A549 (cell line): Measurements from ENCODE around the gene STAT2. TPM values are rescaled to one million over a fixed set of nuclear protein-coding genes. Genes with fewer than 3 reads are reported as not detected.

ENCODE experiments used
- ATAC-seq, 2 experiments: fragments of 200-7000 bp in 1 of 2; fragments of >200 bp in 1 of 2; cut with Nextera tagmentation in 1 of 2; cut with Tn5 transposase in 1 of 2; 3 replicates each; pipeline versions ENCODE4 v1.8.0 to v1.9.1; 2018 to 2020; ENCODE audit warnings: mild to moderate bottlenecking in 1 of 2, moderate library complexity in 1 of 2
- CTCF ChIA-PET: fragments of 300-600 bp; sonication (Branson Sonifier 250); formaldehyde crosslinking; extraction: SDS; loops from one replicate; lab custom pipeline; 2021; ENCODE audit warnings: antibody characterized with exemption, inconsistent platforms; lab: Yijun Ruan, JAX
- POLR2A ChIA-PET: fragments of 350-600 bp; formaldehyde crosslinking; extraction: SDS; loops from one replicate; lab custom pipeline; 2021; ENCODE audit warnings: antibody characterized with exemption, inconsistent platforms; lab: Yijun Ruan, JAX
- DNase-seq, 2 experiments: peaks; one replicate each; pipeline versions ENCODE4 v3.0.0 to v3.0.0-alpha.2; 2011 to 2016; ENCODE audit warnings: low read depth in 1 of 2, low spot score in 1 of 2
- FAIRE-seq: peaks from 2 replicates; lab custom pipeline; 2011; peaks lifted over from hg19 to GRCh38; lab: Jason Lieb, UNC
- H3K27ac ChIP-seq, 2 experiments: fragments of >200 bp; sonication (Bioruptor Twin); formaldehyde crosslinking; 3 replicates each; pipeline ENCODE4 v1.5.1; 2016 to 2017
- H3K4me1 ChIP-seq: fragments of >200 bp; sonication (Bioruptor Twin); formaldehyde crosslinking; 3 replicates; pipeline ENCODE4 v1.6.1; 2016
- H3K4me2 ChIP-seq: fragments of >200 bp; sonication (Bioruptor Twin); formaldehyde crosslinking; 3 replicates; pipeline ENCODE4 v1.6.1; 2016
- H3K4me3 ChIP-seq: fragments of >200 bp; sonication (Bioruptor Twin); formaldehyde crosslinking; 3 replicates; pipeline ENCODE4 v1.5.1; 2016
- H3K9me3 ChIP-seq: fragments of >200 bp; sonication (Bioruptor Twin); formaldehyde crosslinking; 3 replicates; pipeline ENCODE4 v1.6.1; 2016
- CEBPB ChIP-seq, 2 experiments: fragments of >200 bp in 1 of 2; sonication (Bioruptor Twin) in 1 of 2; formaldehyde crosslinking in 1 of 2; IDR thresholded peaks; 2 replicates each; pipeline ENCODE4 v1.6.1; 2012 to 2016
- CHD2 ChIP-seq: fragments of 150-350 bp; IDR thresholded peaks from 2 replicates; pipeline ENCODE4 v1.6.1; 2014; ENCODE audit warnings: low read length; ENCODE audit not compliant: partially characterized antibody
- FOSL2 ChIP-seq, 2 experiments: fragments of 450-650 bp in 1 of 2; fragments of >200 bp in 1 of 2; sonication (Bioruptor Twin) in 1 of 2; formaldehyde crosslinking; IDR thresholded peaks; 2 replicates each; pipeline versions ENCODE4 v1.5.0 to v1.6.1; 2016 to 2020; ENCODE audit warnings: mild to moderate bottlenecking in 1 of 2, moderate library complexity in 1 of 2
- FOXS1 ChIP-seq: fragments of 250-450 bp; sonication (Bioruptor Pico); IDR thresholded peaks from 2 replicates; pipeline ENCODE4 v1.5.0; 2020; ENCODE audit warnings: mild to moderate bottlenecking, moderate library complexity
- HOXB13 ChIP-seq: fragments of 250-450 bp; sonication (Bioruptor Pico); IDR thresholded peaks from 2 replicates; pipeline ENCODE4 v1.5.0; 2020; ENCODE audit warnings: low read depth, mild to moderate bottlenecking, moderate library complexity
- KDM1A ChIP-seq: fragments of 200-600 bp; sonication (generic); IDR thresholded peaks from 2 replicates; pipeline ENCODE4 v1.6.1; 2016; ENCODE audit warnings: low read depth, mild to moderate bottlenecking
- KDM5A ChIP-seq: fragments of 200-600 bp; sonication (generic); IDR thresholded peaks from 2 replicates; pipeline ENCODE4 v1.6.1; 2016; ENCODE audit warnings: antibody characterized with exemption, mild to moderate bottlenecking
- MAZ ChIP-seq: fragments of 150-350 bp; IDR thresholded peaks from 2 replicates; pipeline ENCODE4 v1.6.1; 2014; ENCODE audit warnings: antibody characterized with exemption, low read depth, low read length, borderline replicate concordance
- NPAS2 ChIP-seq: fragments of 250-450 bp; sonication (Bioruptor Pico); IDR thresholded peaks from 2 replicates; pipeline ENCODE4 v1.8.0; 2022; ENCODE audit warnings: mild to moderate bottlenecking, moderate library complexity, borderline replicate concordance
- NR3C1 ChIP-seq: fragments of >200 bp; sonication (Bioruptor Twin); formaldehyde crosslinking; IDR thresholded peaks from 3 replicates; pipeline ENCODE4 v1.6.1; 2017
- POLR2AphosphoS2 ChIP-seq: conservative IDR thresholded peaks from 2 replicates; pipeline ENCODE4 v1.6.1; 2012; ENCODE audit warnings: low read length, improper control_type of control experiment, inconsistent platforms
- SMC3 ChIP-seq: fragments of >200 bp; sonication (Bioruptor Twin); formaldehyde crosslinking; IDR thresholded peaks from 3 replicates; pipeline ENCODE4 v1.6.1; 2018; ENCODE audit warnings: inconsistent platforms
- ZC3H11A ChIP-seq: fragments of 450-650 bp; IDR thresholded peaks from 2 replicates; pipeline ENCODE4 v1.6.1; 2014; ENCODE audit warnings: antibody characterized with exemption, mild to moderate bottlenecking
- ZSCAN20 ChIP-seq: fragments of 250-450 bp; sonication (Bioruptor Pico); IDR thresholded peaks from 2 replicates; pipeline ENCODE4 v1.8.0; 2022; ENCODE audit warnings: mild to moderate bottlenecking, moderate library complexity
- WGBS: methylation state at CpG from one replicate; pipeline ENCODE4 v1.1.6; 2017; ENCODE audit errors: missing lambda C conversion rate; 5-methylcytosine and 5-hydroxymethylcytosine counted together
- polyA plus RNA-seq, 4 experiments: library from polyadenylated mRNA; depleted of rRNA in 3 of 4; stranded (reverse); fragments of >200 nt; fragmentation: RNase III in 1 of 4; extraction: RNeasy Plus Mini Kit Qiagen cat#74134 plus additional on column Dnase treatment in 1 of 4; gene quantifications; 2 replicates in 3 of 4; 3 replicates in 1 of 4; pipeline ENCODE4 v1.2.3, GENCODE V29; 2011 to 2017
- TF ChIP-seq, protein P1 (sequence below): fragments of 250-450 bp; sonication (Bioruptor Pico); IDR thresholded peaks from 2 replicates; pipeline ENCODE4 v1.5.0; 2020; ENCODE audit warnings: low read depth, mild to moderate bottlenecking, moderate library complexity
- TF ChIP-seq, protein P2 (sequence below): fragments of 250-450 bp; sonication (Bioruptor Pico); IDR thresholded peaks from 2 replicates; pipeline ENCODE4 v1.5.0; 2021; ENCODE audit warnings: mild to moderate bottlenecking, moderate library complexity, borderline replicate concordance
- TF ChIP-seq, protein P3 (sequence below): IDR thresholded peaks from 2 replicates; pipeline ENCODE4 v1.6.1; 2012
- TF ChIP-seq, protein P4 (sequence below): fragments of >200 bp; sonication (Bioruptor Twin); formaldehyde crosslinking; IDR thresholded peaks from 3 replicates; pipeline ENCODE4 v1.6.1; 2016

STAT2 gene
- polyA plus RNA-seq, 2 of the 4 experiments (the other 2 are of a cell fraction): 22.2 to 29.5 TPM

DNA sequence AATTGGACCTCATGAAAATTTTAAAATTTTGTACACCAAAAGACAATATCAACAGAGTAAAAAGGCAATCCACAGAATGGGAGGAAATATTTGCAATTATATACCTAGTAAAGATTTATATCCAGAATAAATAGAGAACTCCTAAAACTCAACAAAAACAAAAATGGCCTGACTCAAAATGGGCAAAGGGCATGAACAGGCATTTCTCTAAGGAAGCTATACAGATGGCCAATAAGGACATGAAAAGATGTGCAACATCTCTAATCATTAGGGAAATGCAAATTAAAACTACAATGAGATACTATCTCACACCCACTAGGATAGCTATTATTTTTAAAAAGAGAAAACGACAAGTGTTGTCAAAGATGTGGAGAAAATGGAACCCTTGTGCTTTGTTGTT is 13.6 kb upstream of the STAT2 start (continued):
- TF ChIP-seq, protein P1, sequence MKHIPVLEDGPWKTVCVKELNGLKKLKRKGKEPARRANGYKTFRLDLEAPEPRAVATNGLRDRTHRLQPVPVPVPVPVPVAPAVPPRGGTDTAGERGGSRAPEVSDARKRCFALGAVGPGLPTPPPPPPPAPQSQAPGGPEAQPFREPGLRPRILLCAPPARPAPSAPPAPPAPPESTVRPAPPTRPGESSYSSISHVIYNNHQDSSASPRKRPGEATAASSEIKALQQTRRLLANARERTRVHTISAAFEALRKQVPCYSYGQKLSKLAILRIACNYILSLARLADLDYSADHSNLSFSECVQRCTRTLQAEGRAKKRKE: no peak
- TF ChIP-seq, all 56 proteins: peak for 0

DNA sequence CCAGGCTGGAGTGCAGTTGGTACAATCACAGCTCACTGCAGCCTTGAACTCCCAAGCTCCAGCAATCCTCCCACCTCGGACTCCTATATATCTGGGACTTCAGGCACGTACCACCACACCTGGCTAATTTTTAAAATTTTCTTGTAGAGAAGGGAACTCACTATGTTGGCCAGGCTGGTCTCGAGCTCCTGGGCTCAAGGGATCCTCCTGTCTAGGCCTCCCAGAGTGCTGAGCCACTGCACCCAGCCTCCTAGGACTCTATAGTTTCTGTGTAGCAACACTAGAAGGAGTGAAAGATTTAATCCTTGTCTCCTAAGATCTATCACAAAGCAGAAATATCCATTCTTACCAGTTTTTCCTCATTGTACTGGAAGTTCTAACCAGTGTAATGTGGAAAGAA is 7.0 kb upstream of the STAT2 start:
- no peak overlapping the region for H3K4me3 ChIP-seq
- POLR2A ChIA-PET: interaction anchor here (0.7 kb wide), 1 partner anchor 51 kb away, joined by 3 read pairs; the partner anchor contains the start of gene CNPY2
- CTCF ChIA-PET: interaction anchor here (0.5 to 2.8 kb wide), 2 partner anchors 97 to 176 kb away, joined by 3 to 6 read pairs; no protein-coding TSS in a partner anchor
- TF ChIP-seq, protein P2, sequence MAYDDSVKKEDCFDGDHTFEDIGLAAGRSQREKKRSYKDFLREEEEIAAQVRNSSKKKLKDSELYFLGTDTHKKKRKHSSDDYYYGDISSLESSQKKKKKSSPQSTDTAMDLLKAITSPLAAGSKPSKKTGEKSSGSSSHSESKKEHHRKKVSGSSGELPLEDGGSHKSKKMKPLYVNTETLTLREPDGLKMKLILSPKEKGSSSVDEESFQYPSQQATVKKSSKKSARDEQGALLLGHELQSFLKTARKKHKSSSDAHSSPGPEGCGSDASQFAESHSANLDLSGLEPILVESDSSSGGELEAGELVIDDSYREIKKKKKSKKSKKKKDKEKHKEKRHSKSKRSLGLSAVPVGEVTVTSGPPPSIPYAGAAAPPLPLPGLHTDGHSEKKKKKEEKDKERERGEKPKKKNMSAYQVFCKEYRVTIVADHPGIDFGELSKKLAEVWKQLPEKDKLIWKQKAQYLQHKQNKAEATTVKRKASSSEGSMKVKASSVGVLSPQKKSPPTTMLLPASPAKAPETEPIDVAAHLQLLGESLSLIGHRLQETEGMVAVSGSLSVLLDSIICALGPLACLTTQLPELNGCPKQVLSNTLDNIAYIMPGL (CRISPR knock-in tag): no peak
- TF ChIP-seq, protein P3, sequence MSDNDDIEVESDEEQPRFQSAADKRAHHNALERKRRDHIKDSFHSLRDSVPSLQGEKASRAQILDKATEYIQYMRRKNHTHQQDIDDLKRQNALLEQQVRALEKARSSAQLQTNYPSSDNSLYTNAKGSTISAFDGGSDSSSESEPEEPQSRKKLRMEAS: no peak
- TF ChIP-seq POLR2AphosphoS2 (no peak), KDM1A (no peak), KDM5A (no peak), CEBPB (IDR thresholded peaks at IDR 0.05) (no peak), SMC3 (no peak), NPAS2 (no peak), MAZ (no peak), ZC3H11A (no peak), HOXB13 (CRISPR knock-in tag) (no peak), FOXS1 (CRISPR knock-in tag) (no peak), NR3C1 (no peak), CHD2 (no peak), ZSCAN20 (no peak)
- TF ChIP-seq, protein P4, sequence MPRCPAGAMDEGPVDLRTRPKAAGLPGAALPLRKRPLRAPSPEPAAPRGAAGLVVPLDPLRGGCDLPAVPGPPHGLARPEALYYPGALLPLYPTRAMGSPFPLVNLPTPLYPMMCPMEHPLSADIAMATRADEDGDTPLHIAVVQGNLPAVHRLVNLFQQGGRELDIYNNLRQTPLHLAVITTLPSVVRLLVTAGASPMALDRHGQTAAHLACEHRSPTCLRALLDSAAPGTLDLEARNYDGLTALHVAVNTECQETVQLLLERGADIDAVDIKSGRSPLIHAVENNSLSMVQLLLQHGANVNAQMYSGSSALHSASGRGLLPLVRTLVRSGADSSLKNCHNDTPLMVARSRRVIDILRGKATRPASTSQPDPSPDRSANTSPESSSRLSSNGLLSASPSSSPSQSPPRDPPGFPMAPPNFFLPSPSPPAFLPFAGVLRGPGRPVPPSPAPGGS: no peak
- DNase-seq: no peak
- H3K27ac ChIP-seq: no peak overlapping the region
- no peak overlapping the region for H3K4me2 ChIP-seq
- no peak for FAIRE-seq
- ATAC-seq: peak in 1 of 2 experiments; percentile 38; a peak in 3 of 6 replicates
- no peaks in the 10 kb centered on the region for H3K9me3 ChIP-seq
- 68% methylated on average over 3 of the region's 3 CpGs for WGBS
- H3K4me1 ChIP-seq: no peaks in the 10 kb centered on the region

DNA sequence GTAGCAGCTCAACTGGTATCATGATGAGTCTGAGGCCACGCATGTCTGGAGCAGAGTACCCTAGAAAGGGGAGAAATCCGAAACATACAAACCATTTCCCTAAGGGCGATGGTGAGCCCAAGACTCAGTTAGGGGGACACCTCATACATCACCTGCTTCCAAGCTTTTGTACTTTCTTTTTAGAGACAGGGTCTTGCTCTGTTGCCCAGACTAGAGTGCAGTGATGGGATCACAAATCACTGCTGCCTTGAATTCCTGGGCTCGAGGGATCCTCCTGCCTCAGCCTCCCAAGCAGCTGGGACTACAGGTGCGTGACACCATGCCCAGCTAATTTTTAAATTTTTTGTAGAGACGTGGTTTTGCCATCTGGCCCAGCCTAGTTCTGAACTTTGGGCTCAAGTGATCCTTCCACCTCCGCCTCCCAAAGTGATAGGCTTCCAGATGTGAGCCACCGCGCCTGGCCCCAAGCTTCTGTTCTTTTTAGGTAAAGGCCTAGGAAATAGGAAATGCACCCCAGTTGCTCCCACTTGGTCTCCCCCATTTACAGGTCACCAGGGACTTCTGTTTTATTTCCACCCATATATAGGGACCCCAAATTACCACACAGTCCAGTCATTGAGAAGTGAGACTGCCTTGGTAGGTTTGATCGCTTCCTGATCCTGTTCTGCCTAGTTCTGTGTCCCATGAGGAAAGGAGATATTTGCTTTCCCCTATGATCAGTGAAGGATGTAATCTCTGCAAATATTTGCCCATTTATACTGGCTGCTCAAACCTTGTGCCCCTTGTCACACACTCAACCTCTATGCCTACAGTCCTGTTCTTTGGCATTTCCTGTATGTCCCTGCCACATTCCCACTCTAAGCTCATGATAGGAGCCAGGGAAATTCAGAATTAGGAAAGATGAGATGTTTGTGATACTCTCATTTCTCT is 2.5 kb upstream of the STAT2 start, which contains the start of gene APOF:
Gene APOF (minus strand): TSS at position 728 of the 930 bp plus-strand sequence. CDS start 112 bp downstream, at position 616.
- POLR2A ChIA-PET: interaction anchor here (1.5 kb wide), 1 partner anchor 46 kb away, joined by 3 read pairs; the partner anchor contains the start of gene CNPY2

More for the DNA sequence above, 2.5 kb upstream of the STAT2 start, which contains the start of gene APOF:
- 76% methylated on average over 10 of the region's 10 CpGs for WGBS
- CTCF ChIA-PET: interaction anchor here (0.8 to 1.3 kb wide), 3 partner anchors 10 to 173 kb away, joined by 3 to 4 read pairs (median 3); partner anchors contain the start of gene SMARCC2
- Histone ChIP-seq H3K27ac (no peak within 1 kb of the TSS), H3K4me1 (peaks cover 8% of the 10 kb centered on the region), H3K9me3 (no peaks in the 10 kb centered on the region), H3K4me2 (no peak within 1 kb of the TSS), H3K4me3 (no peak within 1 kb of the TSS)
- FAIRE-seq (no peak), ATAC-seq (no peak), DNase-seq (no peak)
- TF ChIP-seq FOSL2 (IDR thresholded peaks at IDR 0.05): no peak
- TF ChIP-seq FOSL2 (CRISPR knock-in tag; IDR thresholded peaks at IDR 0.05): no peak
- no peak for TF ChIP-seq CHD2
- TF ChIP-seq, protein P4: no peak
